IMR-90 (cell line): ENCODE results near the gene SLIT1. TPM values are rescaled to one million over a fixed set of nuclear protein-coding genes. Genes with fewer than 3 reads are reported as not detected.

Experiments used
- ATAC-seq: fragments of 200-7000 bp; cut with Tn5 transposase; 2 replicates; pipeline ENCODE4 v1.9.1; 2020; ENCODE audit warnings: low read depth, mild to moderate bottlenecking, moderate library complexity
- BruUV-seq: library from RNA; stranded (reverse); fragments of 400-500 nt; replicated peaks from 2 replicates; lab custom pipeline; 2021; lab: Mats Ljungman, UMichigan
- CTCF ChIA-PET: fragments of 300-600 bp; formaldehyde crosslinking; extraction: SDS; loops from one replicate; lab custom pipeline; 2021; ENCODE audit warnings: antibody characterized with exemption; lab: Yijun Ruan, JAX
- POLR2A ChIA-PET: fragments of 300-600 bp; sonication (Branson Sonifier 250); formaldehyde crosslinking; loops from one replicate; lab custom pipeline; 2022; ENCODE audit warnings: antibody characterized with exemption; ENCODE audit not compliant: unreplicated experiment; lab: Charles Lee
- DNase-seq: peaks from one replicate; pipeline ENCODE4 v3.0.0; 2013
- H2AFZ ChIP-seq: replicated peaks from 2 replicates; pipeline ENCODE3; 2013; ENCODE audit warnings: low read length, mild to moderate bottlenecking; ENCODE audit not compliant: poor library complexity
- H2AK5ac ChIP-seq: 2 replicates; pipeline ENCODE4 v1.6.1; 2013; ENCODE audit warnings: low read depth, low read length, inconsistent platforms
- H2AK9ac ChIP-seq: replicated peaks from 2 replicates; pipeline ENCODE3; 2013; ENCODE audit warnings: mild to moderate bottlenecking, low read depth, low read length, moderate library complexity; ENCODE audit not compliant: poor library complexity
- H2BK120ac ChIP-seq: 2 replicates; pipeline ENCODE4 v1.6.1; 2013; ENCODE audit warnings: low read depth, low read length, inconsistent platforms
- H2BK15ac ChIP-seq: 3 replicates; pipeline ENCODE4 v1.6.1; 2013; ENCODE audit warnings: low read depth, low read length, inconsistent platforms
- H2BK20ac ChIP-seq: 2 replicates; pipeline ENCODE4 v1.6.1; 2013; ENCODE audit warnings: low read depth, mild to moderate bottlenecking, inconsistent platforms, low read length, moderate library complexity
- H2BK5ac ChIP-seq: 2 replicates; pipeline ENCODE4 v1.6.1; 2013; ENCODE audit warnings: mild to moderate bottlenecking, low read depth, low read length, inconsistent platforms; ENCODE audit not compliant: poor library complexity, severe bottlenecking
- H3K14ac ChIP-seq: replicated peaks from 2 replicates; pipeline ENCODE4 v1.6.1; 2013; ENCODE audit warnings: low read depth, low read length, inconsistent platforms
- H3K18ac ChIP-seq: 2 replicates; pipeline ENCODE4 v1.6.1; 2013; ENCODE audit warnings: low read depth, low read length, control low read depth
- H3K23ac ChIP-seq: 2 replicates; pipeline ENCODE4 v1.6.1; 2013; ENCODE audit warnings: low read depth, low read length, inconsistent platforms
- H3K27ac ChIP-seq: 2 replicates; pipeline ENCODE4 v1.5.1; 2013; ENCODE audit warnings: mild to moderate bottlenecking, control low read depth, low read length; ENCODE audit not compliant: insufficient read depth
- H3K27me3 ChIP-seq: 2 replicates; pipeline ENCODE4 v1.6.1; 2013; ENCODE audit warnings: low read length; ENCODE audit not compliant: control insufficient read depth, insufficient read depth
- H3K36me3 ChIP-seq: 2 replicates; pipeline ENCODE4 v1.6.1; 2013; ENCODE audit warnings: low read length, mixed read lengths; ENCODE audit not compliant: control insufficient read depth, insufficient read depth
- H3K4ac ChIP-seq: 2 replicates; pipeline ENCODE4 v1.6.1; 2013; ENCODE audit warnings: low read depth, low read length, inconsistent platforms
- H3K4me1 ChIP-seq: 2 replicates; pipeline ENCODE4 v1.6.1; 2013; ENCODE audit warnings: low read length, mixed read lengths; ENCODE audit not compliant: control insufficient read depth, insufficient read depth
- H3K4me2 ChIP-seq: 2 replicates; pipeline ENCODE4 v1.6.1; 2013; ENCODE audit warnings: low read depth, mild to moderate bottlenecking, control low read depth, low read length, moderate library complexity
- H3K4me3 ChIP-seq: 2 replicates; pipeline ENCODE4 v1.5.1; 2013; ENCODE audit warnings: low read depth, mild to moderate bottlenecking, control low read depth, low read length, moderate library complexity; ENCODE audit not compliant: insufficient read depth
- H3K56ac ChIP-seq: 2 replicates; pipeline ENCODE4 v1.6.1; 2013; ENCODE audit warnings: low read length, inconsistent platforms; ENCODE audit not compliant: insufficient read depth; ENCODE audit errors: extremely low read depth
- H3K79me1 ChIP-seq, 2 experiments: 2 replicates each; pipeline ENCODE4 v1.6.1; 2013; ENCODE audit warnings: low read length in 2 of 2, inconsistent platforms in 1 of 2, low read depth in 1 of 2
- H3K9ac ChIP-seq: 2 replicates; pipeline ENCODE4 v1.6.1; 2013; ENCODE audit warnings: low read depth, low read length, control low read depth
- H3K9me1 ChIP-seq: 2 replicates; pipeline ENCODE4 v1.6.1; 2013; ENCODE audit warnings: low read length, inconsistent platforms; ENCODE audit not compliant: insufficient read depth
- H3K9me3 ChIP-seq: 2 replicates; pipeline ENCODE4 v1.6.1; 2013; ENCODE audit warnings: low read length; ENCODE audit not compliant: control insufficient read depth, insufficient read depth
- H4K20me1 ChIP-seq: 2 replicates; pipeline ENCODE4 v1.6.1; 2013; ENCODE audit warnings: low read length, inconsistent platforms; ENCODE audit not compliant: insufficient read depth
- H4K5ac ChIP-seq: 2 replicates; pipeline ENCODE4 v1.6.1; 2013; ENCODE audit warnings: mild to moderate bottlenecking, low read depth, low read length, control low read depth
- H4K8ac ChIP-seq, 2 experiments: 2 replicates each; pipeline ENCODE4 v1.6.1; 2013; ENCODE audit warnings: low read depth in 2 of 2, low read length in 2 of 2, control low read depth in 1 of 2, inconsistent platforms in 1 of 2
- H4K91ac ChIP-seq: 2 replicates; pipeline ENCODE4 v1.6.1; 2013; ENCODE audit warnings: low read depth, low read length, inconsistent platforms; ENCODE audit not compliant: insufficient read depth
- BHLHE40 ChIP-seq: fragments of 150-350 bp; IDR thresholded peaks from 2 replicates; pipeline ENCODE4 v1.6.1; 2016; ENCODE audit warnings: mild to moderate bottlenecking, low read depth, low read length
- CEBPB ChIP-seq: IDR thresholded peaks from 2 replicates; pipeline ENCODE4 v1.6.1; 2012; ENCODE audit warnings: low read depth, low read length, improper control_type of control experiment
- CHD1 ChIP-seq: IDR thresholded peaks from 2 replicates; pipeline ENCODE4 v1.6.1; 2012; ENCODE audit warnings: low read depth, low read length, improper control_type of control experiment
- FOS ChIP-seq: fragments of 150-350 bp; IDR thresholded peaks from 2 replicates; pipeline ENCODE4 v1.6.1; 2016; ENCODE audit warnings: low read depth, low read length
- MAFK ChIP-seq: IDR thresholded peaks from 2 replicates; pipeline ENCODE4 v1.6.1; 2012; ENCODE audit warnings: low read depth, low read length, improper control_type of control experiment
- MAZ ChIP-seq: IDR thresholded peaks from 2 replicates; pipeline ENCODE4 v1.6.1; 2012; ENCODE audit warnings: low read depth, mild to moderate bottlenecking, low read length, improper control_type of control experiment, moderate library complexity, borderline replicate concordance
- MXI1 ChIP-seq: IDR thresholded peaks from 2 replicates; pipeline ENCODE4 v1.6.1; 2012; ENCODE audit warnings: low read depth, mild to moderate bottlenecking, low read length, moderate library complexity, borderline replicate concordance
- NFE2L2 ChIP-seq: fragments of 150-350 bp; IDR thresholded peaks from 2 replicates; pipeline ENCODE4 v1.6.1; 2016; ENCODE audit warnings: low read depth, mild to moderate bottlenecking, low read length
- POLR2A ChIP-seq: IDR thresholded peaks from 2 replicates; pipeline ENCODE4 v1.6.1; 2012; ENCODE audit warnings: mild to moderate bottlenecking, low read depth, low read length
- RAD21 ChIP-seq: IDR thresholded peaks from 2 replicates; pipeline ENCODE4 v1.6.1; 2012; ENCODE audit warnings: low read length, improper control_type of control experiment
- RCOR1 ChIP-seq: IDR thresholded peaks from 2 replicates; pipeline ENCODE4 v1.6.1; 2012; ENCODE audit warnings: mild to moderate bottlenecking, low read length, improper control_type of control experiment; ENCODE audit not compliant: insufficient replicate concordance
- RFX5 ChIP-seq: IDR thresholded peaks from 2 replicates; pipeline ENCODE4 v1.8.0; 2012; ENCODE audit warnings: low read depth, mild to moderate bottlenecking, low read length, moderate library complexity
- SMC3 ChIP-seq: fragments of 150-350 bp; IDR thresholded peaks from 2 replicates; pipeline ENCODE4 v1.6.1; 2016; ENCODE audit warnings: low read depth, mild to moderate bottlenecking, antibody characterized with exemption, low read length, moderate library complexity
- WGBS, 2 experiments: methylation state at CpG; one replicate each; pipeline versions ENCODE4 v1.1.5 to v1.1.7; 2013; ENCODE audit warnings: missing lambda C conversion rate in 2 of 2; ENCODE audit not compliant: insufficient read length in 1 of 2; ENCODE audit errors: extremely low coverage in 2 of 2; 5-methylcytosine and 5-hydroxymethylcytosine counted together
- dilution Hi-C: fragments of 300-500 bp; cut with HindIII; formaldehyde crosslinking; loops from one replicate; pipeline ENCODE4 v1.14.3; 2018; ENCODE audit warnings: low sequenced_read_pairs; ENCODE audit not compliant: unreplicated experiment
- in situ Hi-C: fragments of 300-500 bp; cut with MboI; formaldehyde crosslinking; loops from 3 replicates; pipeline ENCODE4 v1.14.3; 2019; ENCODE audit warnings: low sequenced_read_pairs, inconsistent platforms, mixed read lengths
- intact Hi-C: fragments of 100-400 bp; cut with micrococcal nuclease; formaldehyde crosslinking; loops from 2 replicates; pipeline ENCODE4 v1.10.0; 2022
- polyA plus RNA-seq, 3 experiments: library from polyadenylated mRNA; depleted of rRNA; stranded (reverse); fragments of >200 nt; gene quantifications; 2 replicates each; pipeline ENCODE4 v1.2.3, GENCODE V29; 2012; ENCODE audit warnings: low replicate concordance in 1 of 3
- total RNA-seq: library from RNA; depleted of rRNA; stranded (reverse); fragments of >200 nt; gene quantifications from 2 replicates; pipeline ENCODE4 v1.2.3, GENCODE V29; 2012
- TF ChIP-seq, protein P1 (sequence below): fragments of 150-350 bp; IDR thresholded peaks from 2 replicates; pipeline ENCODE4 v1.6.1; 2017; ENCODE audit warnings: mild to moderate bottlenecking, antibody characterized with exemption, low read length, low read depth
- TF ChIP-seq, protein P2 (sequence below): fragments of 150-350 bp; IDR thresholded peaks from 2 replicates; pipeline ENCODE4 v1.6.1; 2016; ENCODE audit warnings: low read depth, mild to moderate bottlenecking, low read length, moderate library complexity, borderline replicate concordance
- TF ChIP-seq, protein P3 (sequence below): conservative IDR thresholded peaks from 2 replicates; pipeline ENCODE4 v1.5.1; 2012; ENCODE audit warnings: mild to moderate bottlenecking, low read depth, low read length, improper control_type of control experiment

The SLIT1 gene
- total and polyA plus RNA-seq, 2 of the 4 experiments (the other 2 are of a cell fraction): under 0.01 TPM

DNA sequence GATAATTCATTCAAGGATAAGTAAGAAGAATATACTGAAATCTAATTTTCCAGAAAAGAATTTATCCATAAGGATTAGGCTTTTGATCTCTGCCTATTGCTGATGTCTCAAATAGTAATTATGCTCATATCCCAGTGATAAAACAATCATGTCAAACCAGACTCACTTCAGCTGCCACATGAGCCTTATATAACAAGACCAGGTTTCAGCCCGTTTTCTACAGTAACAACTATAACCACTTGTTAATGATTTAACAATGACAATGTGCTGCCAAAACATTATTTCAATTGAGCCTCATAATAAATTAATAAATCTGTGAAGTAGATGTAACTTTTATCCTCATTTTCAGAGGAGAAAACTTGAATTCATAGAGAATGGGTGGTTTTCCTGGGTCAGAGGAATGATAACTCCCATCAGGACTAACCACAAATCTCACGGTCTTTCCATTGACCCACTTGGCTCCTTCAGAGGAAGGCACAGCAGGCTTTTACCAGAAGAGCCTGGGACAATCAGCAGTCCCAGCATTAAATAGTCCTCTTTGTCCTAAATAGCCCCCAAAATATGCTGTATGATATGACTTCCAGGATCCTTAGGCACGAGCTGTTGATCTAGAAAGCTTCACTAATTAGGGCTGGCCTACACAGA, 42.5 kb upstream of the SLIT1 start:
- Histone ChIP-seq H3K56ac (no peak overlapping the region), H3K4me1 (peaks cover 3% of the 10 kb centered on the region; the same call in 1 of the 2 replicates), H4K91ac (no peak overlapping the region), H3K4me3 (no peak overlapping the region), H2AK9ac (no peak overlapping the region), H3K9ac (no peak overlapping the region), H2BK5ac (no peak overlapping the region), H3K27ac (no peak overlapping the region), H2AK5ac (no peak overlapping the region), H3K79me1 (no peaks in the 10 kb centered on the region), H4K20me1 (no peaks in the 10 kb centered on the region), H3K27me3 (no peaks in the 10 kb centered on the region), H3K4me2 (no peak overlapping the region), H2AFZ (no peak overlapping the region), H2BK120ac (no peak overlapping the region), H3K36me3 (peaks cover 3% of the 10 kb centered on the region; the same call in 1 of the 2 replicates), H3K18ac (no peak overlapping the region), H4K5ac (no peak overlapping the region), H3K9me1 (no peaks in the 10 kb centered on the region; the same call in 1 of the 2 replicates), H3K4ac (no peak overlapping the region), H4K8ac (no peak overlapping the region), H3K9me3 (no peaks in the 10 kb centered on the region), H3K23ac (no peak overlapping the region), H3K14ac (no peak overlapping the region), H2BK20ac (no peak overlapping the region), H2BK15ac (no peak overlapping the region)
- BruUV-seq: no TSS peak
- 100% methylated on average over 1 of the region's 3 CpGs; no CpG with 5 or more reads in 1 of the 2 experiments for WGBS, 2 experiments
- no peak for DNase-seq
- dilution Hi-C loops (no loop called here), intact Hi-C loops (no loop called here), in situ Hi-C loops (no loop called here)
- ChIA-PET CTCF (no interaction called here), POLR2A (no interaction called here)
- no peak for ATAC-seq
- TF ChIP-seq MAZ: no peak
- no peak for TF ChIP-seq FOS
- TF ChIP-seq, protein P1, sequence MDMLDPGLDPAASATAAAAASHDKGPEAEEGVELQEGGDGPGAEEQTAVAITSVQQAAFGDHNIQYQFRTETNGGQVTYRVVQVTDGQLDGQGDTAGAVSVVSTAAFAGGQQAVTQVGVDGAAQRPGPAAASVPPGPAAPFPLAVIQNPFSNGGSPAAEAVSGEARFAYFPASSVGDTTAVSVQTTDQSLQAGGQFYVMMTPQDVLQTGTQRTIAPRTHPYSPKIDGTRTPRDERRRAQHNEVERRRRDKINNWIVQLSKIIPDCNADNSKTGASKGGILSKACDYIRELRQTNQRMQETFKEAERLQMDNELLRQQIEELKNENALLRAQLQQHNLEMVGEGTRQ: no peak
- TF ChIP-seq MXI1: no peak
- TF ChIP-seq NFE2L2: no peak
- TF ChIP-seq, protein P2, sequence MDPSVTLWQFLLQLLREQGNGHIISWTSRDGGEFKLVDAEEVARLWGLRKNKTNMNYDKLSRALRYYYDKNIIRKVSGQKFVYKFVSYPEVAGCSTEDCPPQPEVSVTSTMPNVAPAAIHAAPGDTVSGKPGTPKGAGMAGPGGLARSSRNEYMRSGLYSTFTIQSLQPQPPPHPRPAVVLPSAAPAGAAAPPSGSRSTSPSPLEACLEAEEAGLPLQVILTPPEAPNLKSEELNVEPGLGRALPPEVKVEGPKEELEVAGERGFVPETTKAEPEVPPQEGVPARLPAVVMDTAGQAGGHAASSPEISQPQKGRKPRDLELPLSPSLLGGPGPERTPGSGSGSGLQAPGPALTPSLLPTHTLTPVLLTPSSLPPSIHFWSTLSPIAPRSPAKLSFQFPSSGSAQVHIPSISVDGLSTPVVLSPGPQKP: no peak
- TF ChIP-seq RCOR1: no peak
- TF ChIP-seq, protein P3, sequence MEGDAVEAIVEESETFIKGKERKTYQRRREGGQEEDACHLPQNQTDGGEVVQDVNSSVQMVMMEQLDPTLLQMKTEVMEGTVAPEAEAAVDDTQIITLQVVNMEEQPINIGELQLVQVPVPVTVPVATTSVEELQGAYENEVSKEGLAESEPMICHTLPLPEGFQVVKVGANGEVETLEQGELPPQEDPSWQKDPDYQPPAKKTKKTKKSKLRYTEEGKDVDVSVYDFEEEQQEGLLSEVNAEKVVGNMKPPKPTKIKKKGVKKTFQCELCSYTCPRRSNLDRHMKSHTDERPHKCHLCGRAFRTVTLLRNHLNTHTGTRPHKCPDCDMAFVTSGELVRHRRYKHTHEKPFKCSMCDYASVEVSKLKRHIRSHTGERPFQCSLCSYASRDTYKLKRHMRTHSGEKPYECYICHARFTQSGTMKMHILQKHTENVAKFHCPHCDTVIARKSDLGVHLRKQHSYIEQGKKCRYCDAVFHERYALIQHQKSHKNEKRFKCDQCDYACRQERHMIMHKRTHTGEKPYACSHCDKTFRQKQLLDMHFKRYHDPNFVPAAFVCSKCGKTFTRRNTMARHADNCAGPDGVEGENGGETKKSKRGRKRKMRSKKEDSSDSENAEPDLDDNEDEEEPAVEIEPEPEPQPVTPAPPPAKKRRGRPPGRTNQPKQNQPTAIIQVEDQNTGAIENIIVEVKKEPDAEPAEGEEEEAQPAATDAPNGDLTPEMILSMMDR: no peak
- no peak for TF ChIP-seq RFX5
- no peak for TF ChIP-seq RAD21
- no peak for TF ChIP-seq POLR2A
- no peak for TF ChIP-seq CEBPB
- no peak for TF ChIP-seq MAFK
- no peak for TF ChIP-seq CHD1
- TF ChIP-seq BHLHE40: no peak
- no peak for TF ChIP-seq SMC3
